Epithelial cell of esophagus (primary cell): ENCODE results near the gene MGAT5B.

Source experiments
- DNase-seq: peaks from one replicate; pipeline ENCODE4 v3.0.0; 2010; ENCODE audit warnings: low read depth
- H3K4me3 ChIP-seq: 2 replicates; pipeline ENCODE4 v1.5.1; 2011; ENCODE audit warnings: mild to moderate bottlenecking, low read length, control low read depth
- TF ChIP-seq, protein P1 (sequence below): IDR thresholded peaks from 2 replicates; pipeline ENCODE4 v1.5.1; 2011; ENCODE audit warnings: low read depth, mild to moderate bottlenecking, low read length, control low read depth, inconsistent platforms; ENCODE audit not compliant: insufficient read depth; ENCODE audit errors: missing control alignments

MGAT5B gene

DNA sequence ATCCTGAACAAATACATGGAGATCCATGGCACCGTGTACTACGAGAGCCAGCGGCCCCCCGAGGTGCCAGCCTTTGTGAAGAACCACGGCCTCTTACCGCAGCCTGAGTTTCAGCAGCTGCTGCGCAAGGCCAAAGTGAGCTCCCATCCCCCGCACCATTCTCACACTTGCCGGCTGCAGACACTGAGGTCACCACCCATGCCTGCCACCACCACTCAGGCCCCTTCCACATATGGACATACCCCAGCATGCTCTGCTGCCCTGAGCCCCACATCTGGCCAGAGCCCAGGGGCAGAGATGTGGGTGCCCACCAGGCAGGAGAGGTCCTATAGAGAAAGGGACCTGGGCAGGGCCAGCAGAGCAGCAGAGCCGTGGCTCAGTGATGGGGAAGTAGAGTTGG, 69.8 kb downstream of the MGAT5B start:
- TF ChIP-seq, protein P1, sequence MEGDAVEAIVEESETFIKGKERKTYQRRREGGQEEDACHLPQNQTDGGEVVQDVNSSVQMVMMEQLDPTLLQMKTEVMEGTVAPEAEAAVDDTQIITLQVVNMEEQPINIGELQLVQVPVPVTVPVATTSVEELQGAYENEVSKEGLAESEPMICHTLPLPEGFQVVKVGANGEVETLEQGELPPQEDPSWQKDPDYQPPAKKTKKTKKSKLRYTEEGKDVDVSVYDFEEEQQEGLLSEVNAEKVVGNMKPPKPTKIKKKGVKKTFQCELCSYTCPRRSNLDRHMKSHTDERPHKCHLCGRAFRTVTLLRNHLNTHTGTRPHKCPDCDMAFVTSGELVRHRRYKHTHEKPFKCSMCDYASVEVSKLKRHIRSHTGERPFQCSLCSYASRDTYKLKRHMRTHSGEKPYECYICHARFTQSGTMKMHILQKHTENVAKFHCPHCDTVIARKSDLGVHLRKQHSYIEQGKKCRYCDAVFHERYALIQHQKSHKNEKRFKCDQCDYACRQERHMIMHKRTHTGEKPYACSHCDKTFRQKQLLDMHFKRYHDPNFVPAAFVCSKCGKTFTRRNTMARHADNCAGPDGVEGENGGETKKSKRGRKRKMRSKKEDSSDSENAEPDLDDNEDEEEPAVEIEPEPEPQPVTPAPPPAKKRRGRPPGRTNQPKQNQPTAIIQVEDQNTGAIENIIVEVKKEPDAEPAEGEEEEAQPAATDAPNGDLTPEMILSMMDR, result no peak
- H3K4me3 ChIP-seq, result no peak overlapping the region
- no peak for DNase-seq

DNA sequence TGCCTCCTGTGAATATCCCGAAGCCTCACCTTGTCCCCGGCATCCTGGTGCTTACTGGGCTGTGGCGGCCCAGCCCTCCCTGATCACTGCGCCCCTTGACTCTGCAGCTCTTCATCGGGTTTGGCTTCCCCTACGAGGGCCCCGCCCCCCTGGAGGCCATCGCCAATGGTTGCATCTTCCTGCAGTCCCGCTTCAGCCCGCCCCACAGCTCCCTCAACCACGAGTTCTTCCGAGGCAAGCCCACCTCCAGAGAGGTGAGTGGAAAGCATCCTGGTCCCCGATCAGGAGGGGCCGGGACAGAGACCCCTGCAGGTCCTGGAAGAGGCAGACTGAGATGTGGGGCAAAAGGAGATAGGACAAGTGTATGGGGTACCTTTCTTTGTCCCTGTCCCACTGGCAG, 72.1 kb downstream of the MGAT5B start:
- no peak overlapping the region for H3K4me3 ChIP-seq
- DNase-seq, result no peak
- TF ChIP-seq, protein P1, result no peak

DNA sequence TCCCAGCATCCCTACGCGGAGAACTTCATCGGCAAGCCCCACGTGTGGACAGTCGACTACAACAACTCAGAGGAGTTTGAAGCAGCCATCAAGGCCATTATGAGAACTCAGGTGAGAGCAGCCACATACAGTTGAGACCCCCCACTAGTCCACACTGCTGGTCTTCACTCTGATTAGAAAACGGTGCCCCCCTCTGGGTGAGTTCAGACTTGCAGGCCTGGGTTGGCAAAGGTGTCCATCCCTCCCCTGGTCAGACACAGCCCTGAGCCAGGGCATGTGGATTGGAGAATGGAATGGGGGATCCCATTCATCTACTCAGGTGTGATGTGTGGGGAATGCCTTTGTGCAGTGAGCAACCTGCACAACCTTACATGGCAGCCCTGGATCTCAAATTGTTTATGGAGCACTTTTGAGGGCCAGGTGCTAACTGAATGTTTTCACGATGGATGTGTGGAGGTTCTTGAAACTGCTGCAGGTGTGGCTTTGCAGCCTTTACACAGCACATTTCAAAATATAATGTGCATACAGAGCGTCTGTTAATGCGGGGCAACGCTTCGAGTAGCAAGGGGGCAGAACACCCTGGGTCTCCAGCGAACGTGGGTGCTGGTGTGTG, 72.6 kb downstream of the MGAT5B start:
- no peak for DNase-seq
- no peak overlapping the region for H3K4me3 ChIP-seq
- TF ChIP-seq, protein P1, result no peak

DNA sequence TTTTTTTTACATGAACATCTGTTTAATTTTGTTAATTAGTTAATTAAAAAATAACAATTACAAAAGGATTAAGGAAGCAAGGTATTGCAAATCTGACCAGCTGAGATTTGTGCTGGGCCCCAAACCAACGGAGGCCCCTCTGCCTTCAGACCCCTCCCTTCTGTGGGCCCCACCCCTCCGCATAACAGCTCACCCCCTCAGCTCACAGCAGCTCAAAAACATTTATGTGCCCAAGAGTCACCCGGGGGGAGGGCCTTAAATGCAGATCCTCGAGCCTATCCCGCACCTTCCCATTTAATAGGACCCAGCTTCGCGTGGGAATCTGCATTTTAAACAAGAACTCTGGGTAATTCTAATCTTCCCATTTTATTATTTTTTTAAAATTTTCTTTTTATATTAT, 75.0 kb downstream of the MGAT5B start:
- no peak for DNase-seq
- H3K4me3 ChIP-seq, result no peak overlapping the region
- TF ChIP-seq, protein P1, result no peak

DNA sequence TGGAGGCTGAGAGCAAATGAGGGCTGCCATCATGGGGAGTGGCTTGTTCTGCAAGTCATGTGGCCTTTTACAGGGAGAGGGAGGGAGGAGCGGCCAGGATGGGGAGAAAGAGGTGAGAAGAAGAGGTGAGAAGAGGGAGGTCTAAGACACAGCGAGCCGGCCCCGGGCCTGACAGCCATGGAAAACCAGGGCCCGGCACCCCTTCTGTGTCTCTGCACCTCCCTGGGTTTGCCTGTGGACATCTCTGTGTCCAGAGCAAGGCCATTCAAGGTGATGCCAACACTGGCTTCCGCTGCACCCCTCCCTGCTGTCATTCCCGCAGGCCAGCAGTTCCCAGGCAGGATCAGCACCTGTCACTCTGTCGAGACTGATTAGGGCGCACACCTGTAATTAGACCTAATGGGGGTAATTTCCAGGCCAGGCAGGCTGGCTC, 75.6 kb downstream of the MGAT5B start:
- DNase-seq, result no peak
- TF ChIP-seq, protein P1, result no peak
- H3K4me3 ChIP-seq, result no peak overlapping the region

DNA sequence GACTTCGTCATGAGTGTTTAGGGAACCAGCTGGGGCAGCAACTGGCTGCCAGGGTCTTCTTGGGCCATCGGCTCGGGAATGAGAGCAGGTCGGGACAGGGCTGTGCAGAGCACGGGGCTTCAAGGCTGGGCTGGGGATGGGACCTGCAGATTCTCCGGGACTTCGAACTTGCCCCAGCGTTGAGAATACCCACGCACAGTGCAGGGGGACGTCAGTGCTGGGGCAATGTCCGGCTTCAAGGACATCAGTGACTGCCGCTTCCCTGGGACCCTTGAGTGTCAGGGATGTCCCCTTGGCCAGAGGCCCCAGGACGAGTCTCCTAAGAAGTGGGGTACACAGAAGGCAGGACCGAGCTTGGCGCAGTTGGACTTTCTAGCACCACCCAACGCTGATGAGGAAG, 76.3 kb downstream of the MGAT5B start:
- no peak overlapping the region for H3K4me3 ChIP-seq
- DNase-seq, result no peak
- TF ChIP-seq, protein P1, result no peak

DNA sequence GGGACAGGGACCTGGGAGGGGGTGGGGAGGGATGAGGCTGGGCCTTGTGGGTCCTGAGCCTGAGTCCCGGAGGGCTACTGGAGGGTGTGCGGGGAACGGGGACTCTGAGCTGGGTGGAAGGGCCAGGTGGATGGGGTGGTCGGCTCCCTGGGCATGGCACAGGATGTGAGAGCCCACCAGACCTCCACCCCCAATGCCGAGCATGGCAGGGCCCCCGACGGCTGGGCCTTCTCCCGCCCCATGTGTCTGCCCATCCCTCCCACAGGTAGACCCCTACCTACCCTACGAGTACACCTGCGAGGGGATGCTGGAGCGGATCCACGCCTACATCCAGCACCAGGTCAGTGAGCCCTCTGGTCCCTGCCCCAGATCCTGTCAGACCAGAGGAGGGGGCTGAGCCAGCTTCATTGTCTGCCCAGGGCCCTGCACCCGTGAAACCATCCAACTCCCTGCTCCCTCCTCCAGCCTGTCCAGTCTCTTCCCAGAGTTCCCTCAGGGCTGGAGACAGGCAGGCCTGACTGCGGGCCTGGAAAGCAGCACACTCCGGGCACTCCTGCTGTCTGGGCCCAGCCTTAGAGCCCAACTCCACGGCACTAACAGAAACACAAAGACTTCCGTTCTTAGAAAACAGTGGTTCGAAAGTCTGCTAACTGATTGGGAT, 78.0 kb downstream of the MGAT5B start:
- TF ChIP-seq, protein P1, result no peak
- no peak overlapping the region for H3K4me3 ChIP-seq
- DNase-seq, result no peak
